ENCODE data around the gene COCH.

- no peak for TF ChIP-seq ZNF274 (IDR thresholded peaks at IDR 0.05; ENCODE audit: low read depth, low read length)
- TF ChIP-seq SUZ12 (IDR thresholded peaks at IDR 0.05; ENCODE audit: extremely low read depth, insufficient read depth, insufficient read length), result no peak
- no peak for TF ChIP-seq YY1 (IDR thresholded peaks at IDR 0.05; ENCODE audit: insufficient read depth, insufficient read length)
Observed at GRCh38 chr14:30914812-30915211, 40.5 kb downstream of the COCH start.

All from NT2/D1 (cell line).